ENCODE data around the gene TMEM272. TPM values are rescaled to one million over a fixed set of nuclear protein-coding genes. Genes with fewer than 3 reads are reported as not detected.
A peak's percentile ranks its signal among the peaks of the same experiment; 100 is the strongest.
"Not testable (repeated sequence)": the region's sequence is repeated elsewhere in the genome, so short reads cannot be mapped to it uniquely, and the experiment has no call there.

The TMEM272 gene
- total RNA-seq, 2 experiments from 2014 or later: 1.00 to 1.9 TPM

DNA sequence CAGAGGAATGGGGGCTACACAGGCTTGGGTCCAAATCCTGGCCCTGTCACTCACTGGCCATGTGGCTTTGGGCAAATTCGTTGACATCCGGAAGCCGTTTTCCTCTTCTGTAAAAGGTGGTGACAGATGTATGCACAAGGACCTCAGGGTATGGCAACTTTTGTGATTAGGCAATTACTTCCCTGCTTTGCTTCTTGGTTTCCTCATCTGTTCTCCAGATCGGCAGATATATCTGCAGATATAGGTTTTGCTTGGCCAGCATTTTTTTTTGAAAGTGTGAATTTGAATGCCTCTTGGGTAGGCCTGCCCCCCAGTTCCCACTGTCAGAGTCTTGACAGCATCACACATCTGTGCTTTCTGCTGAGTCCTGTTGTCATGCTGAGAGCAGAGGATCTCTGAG lies 17.7 kb downstream of the TMEM272 start:
- POLR2A ChIA-PET: no interaction called here
- Mint-ChIP-seq H3K4me1 (peaks cover 61% of the 10 kb centered on the region), H3K27ac (peak overlapping the region; percentile 88), H3K27me3 (no peaks in the 10 kb centered on the region), H3K9me3 (no peaks in the 10 kb centered on the region), H3K36me3 (no peaks in the 10 kb centered on the region), H3K4me3 (peak overlapping the region; percentile 16)
- ATAC-seq (ENCODE audit: low read depth) (no peak), DNase-seq (no peak)

DNA sequence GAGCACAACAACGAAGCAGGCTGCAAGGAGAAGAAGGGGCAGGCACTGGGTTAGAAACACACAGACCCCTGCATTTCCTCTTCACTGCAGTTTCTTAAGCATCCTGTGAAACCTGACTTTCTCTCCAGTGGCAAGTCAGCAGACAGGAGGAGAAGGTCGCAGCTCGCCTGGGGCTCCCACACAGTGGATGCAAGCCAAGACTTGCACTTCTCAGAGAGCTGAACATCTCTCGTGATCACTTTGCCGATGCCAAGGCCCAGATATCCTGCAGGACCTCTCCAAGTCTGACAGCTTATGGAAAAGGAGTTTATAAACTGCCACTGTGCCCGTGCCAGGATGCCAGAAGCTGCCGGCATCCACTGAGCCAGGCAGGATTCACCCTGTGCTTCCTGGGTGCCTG lies 18.4 kb downstream of the TMEM272 start:
- ATAC-seq (ENCODE audit: low read depth): peak; percentile 12
- H3K36me3 Mint-ChIP-seq: no peaks in the 10 kb centered on the region
- no peaks in the 10 kb centered on the region for H3K27me3 Mint-ChIP-seq
- peaks cover 62% of the 10 kb centered on the region for H3K4me1 Mint-ChIP-seq
- DNase-seq: no peak
- H3K4me3 Mint-ChIP-seq: peak overlapping the region; percentile 74
- POLR2A ChIA-PET: interaction anchor here (1.5 kb wide), 1 partner anchor 23 kb away, joined by 4 read pairs; no protein-coding TSS in a partner anchor
- H3K27ac Mint-ChIP-seq: peak overlapping the region; percentile 88
- H3K9me3 Mint-ChIP-seq: no peaks in the 10 kb centered on the region

DNA sequence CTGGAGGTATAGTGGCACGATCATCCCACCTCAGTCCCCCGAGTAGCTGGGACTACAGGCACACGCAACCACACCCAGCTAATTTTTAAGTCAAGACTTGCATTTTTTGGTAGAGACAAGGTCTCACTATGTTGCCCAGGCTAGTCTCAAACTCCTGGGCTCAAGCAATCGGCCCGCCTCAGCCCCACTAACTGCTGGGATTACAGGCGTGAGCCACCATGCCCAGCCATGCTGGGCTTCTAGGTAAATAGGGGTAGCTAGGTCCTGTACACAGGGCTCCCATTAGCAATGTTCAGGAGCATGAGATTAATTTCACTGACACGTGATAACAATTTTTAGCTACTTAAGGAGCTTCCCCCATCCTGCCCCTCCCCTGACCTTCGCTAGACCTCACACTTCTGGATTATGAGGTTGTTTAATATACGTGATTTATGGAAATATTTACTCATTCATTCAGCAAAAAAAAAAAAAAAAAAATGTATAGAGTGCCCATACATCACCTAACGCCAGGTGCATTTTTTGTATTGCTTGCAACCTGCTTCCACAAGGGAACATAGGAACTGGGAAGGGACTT lies 19.2 kb downstream of the TMEM272 start:
- no peaks in the 10 kb centered on the region for H3K9me3 Mint-ChIP-seq
- DNase-seq (no peak), ATAC-seq (ENCODE audit: low read depth) (no peak)
- H3K27ac Mint-ChIP-seq: peak overlapping the region; percentile 88
- no peaks in the 10 kb centered on the region for H3K36me3 Mint-ChIP-seq
- H3K4me1 Mint-ChIP-seq: peaks cover 69% of the 10 kb centered on the region
- POLR2A ChIA-PET: interaction anchor here (0.7 to 1.8 kb wide), 7 partner anchors 9 to 619 kb away, joined by 3 to 13 read pairs (median 4); partner anchors contain the start of gene INTS6
- H3K4me3 Mint-ChIP-seq: peak overlapping the region; percentile 74
- H3K27me3 Mint-ChIP-seq: no peaks in the 10 kb centered on the region

DNA sequence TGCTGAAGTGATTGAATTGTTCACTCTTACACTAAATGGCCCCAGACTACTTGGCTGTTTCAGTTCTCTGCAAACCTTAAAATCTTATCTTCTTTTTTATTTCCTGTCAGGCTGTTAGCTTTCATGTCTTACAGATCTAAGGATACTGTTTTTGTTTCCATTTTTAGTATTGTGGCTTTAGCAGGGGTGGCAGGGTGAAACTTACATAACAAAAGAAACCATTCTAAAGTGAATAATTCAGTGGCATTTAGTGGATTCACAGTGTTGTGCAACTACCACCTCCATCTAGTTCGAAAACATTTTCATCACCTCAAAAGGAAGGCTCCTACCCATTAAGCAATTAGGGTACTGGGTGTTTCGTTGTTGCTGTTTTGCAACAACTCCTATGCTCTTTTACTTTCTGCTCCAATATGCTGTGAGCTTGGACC lies 19.8 kb downstream of the TMEM272 start:
- Mint-ChIP-seq H3K36me3 (no peaks in the 10 kb centered on the region), H3K9me3 (no peaks in the 10 kb centered on the region), H3K4me1 (peaks cover 73% of the 10 kb centered on the region), H3K4me3 (peak overlapping the region; percentile 74), H3K27me3 (no peaks in the 10 kb centered on the region), H3K27ac (peak overlapping the region; percentile 88)
- peak; percentile 55 for ATAC-seq (ENCODE audit: low read depth)
- no peak for DNase-seq
- POLR2A ChIA-PET: interaction anchor here (0.6 to 1.8 kb wide), 7 partner anchors 9 to 542 kb away, joined by 3 to 13 read pairs (median 4); partner anchors contain the start of gene INTS6

DNA sequence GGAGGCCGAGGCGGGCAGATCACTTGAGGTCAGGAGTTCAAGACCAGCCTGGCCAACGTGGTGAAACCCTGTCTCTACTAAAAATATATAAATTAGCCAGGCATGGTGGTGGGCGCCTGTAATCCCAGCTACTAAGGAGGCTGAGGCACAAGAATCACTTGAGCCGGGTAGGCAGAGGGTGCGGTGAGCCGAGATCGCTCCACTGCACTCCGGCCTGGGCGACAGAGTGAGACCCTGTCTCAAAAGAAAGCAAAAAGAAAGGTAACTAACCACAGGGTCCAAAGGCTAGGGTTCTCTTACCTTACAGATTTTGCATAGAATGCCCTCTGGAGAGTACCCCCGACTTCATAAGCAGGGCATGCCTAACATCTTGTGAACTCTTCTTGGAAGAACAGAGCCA lies 20.3 kb downstream of the TMEM272 start:
- not testable (repeated sequence) for DNase-seq, H3K36me3 Mint-ChIP-seq, H3K27me3 Mint-ChIP-seq, H3K9me3 Mint-ChIP-seq
- H3K4me3 Mint-ChIP-seq: peak overlapping the region; percentile 74
- peak overlapping the region; percentile 88 for H3K27ac Mint-ChIP-seq
- H3K4me1 Mint-ChIP-seq: peaks cover 74% of the 10 kb centered on the region
- POLR2A ChIA-PET: interaction anchor here (0.6 to 1.8 kb wide), 5 partner anchors 9 to 541 kb away, joined by 3 to 13 read pairs (median 4); partner anchors contain the start of gene INTS6
- ATAC-seq (ENCODE audit: low read depth): peak; percentile 4

DNA sequence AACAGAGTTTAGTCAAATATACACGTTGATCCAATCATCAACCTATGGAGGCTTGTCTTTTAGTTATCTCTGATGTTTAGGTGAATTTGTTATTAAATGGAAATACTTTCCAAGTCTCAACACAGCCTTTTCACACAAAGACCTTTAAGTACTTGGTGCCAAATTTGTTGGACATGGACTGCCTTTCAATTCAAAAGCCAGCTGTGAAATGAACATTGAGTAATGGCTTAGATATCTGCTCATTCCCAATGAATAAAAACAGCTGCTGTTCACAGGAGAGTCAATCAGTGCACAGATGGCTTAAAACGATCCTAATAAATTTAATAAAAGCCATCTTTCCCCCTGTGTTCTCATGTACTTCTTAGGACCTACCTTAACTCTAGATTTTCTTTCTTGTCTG lies 21.1 kb downstream of the TMEM272 start:
- peak overlapping the region; percentile 88 for H3K27ac Mint-ChIP-seq

DNA sequence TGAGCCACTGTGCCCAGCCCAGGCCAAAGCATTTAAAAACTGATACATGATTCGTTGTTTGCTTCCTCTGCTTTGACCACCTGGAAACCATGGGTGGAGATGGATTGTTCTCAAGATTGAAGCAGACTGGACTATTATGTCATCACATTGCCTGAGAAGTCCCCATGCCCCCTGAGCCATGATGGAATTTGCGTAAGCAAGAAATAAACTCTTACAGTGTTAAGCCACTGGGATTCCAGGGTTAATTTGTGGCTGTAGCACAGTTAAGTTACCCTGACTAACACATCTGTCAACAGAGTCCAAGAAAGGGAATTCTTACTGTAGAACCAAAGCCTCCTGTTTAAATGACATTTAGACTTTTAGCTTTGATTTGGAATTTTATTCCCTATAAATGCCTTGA lies 21.6 kb downstream of the TMEM272 start:
- no peak for ATAC-seq (ENCODE audit: low read depth)
- Mint-ChIP-seq H3K4me3 (peak overlapping the region; percentile 74), H3K9me3 (no peaks in the 10 kb centered on the region), H3K27me3 (no peaks in the 10 kb centered on the region), H3K4me1 (peaks cover 82% of the 10 kb centered on the region), H3K36me3 (no peaks in the 10 kb centered on the region), H3K27ac (peak overlapping the region; percentile 88)
- POLR2A ChIA-PET: interaction anchor here (1.2 to 4.4 kb wide), 2 partner anchors 9 to 370 kb away, joined by 4 to 20 read pairs; partner anchors contain the start of gene INTS6
- DNase-seq: no peak

More for the DNA sequence above, 21.1 kb downstream of the TMEM272 start:
- H3K4me3 Mint-ChIP-seq: peak overlapping the region; percentile 74
- no peak for DNase-seq
- H3K4me1 Mint-ChIP-seq: peaks cover 81% of the 10 kb centered on the region
- no peaks in the 10 kb centered on the region for H3K9me3 Mint-ChIP-seq
- H3K27me3 Mint-ChIP-seq: no peaks in the 10 kb centered on the region
- H3K36me3 Mint-ChIP-seq: no peaks in the 10 kb centered on the region
- POLR2A ChIA-PET: interaction anchor here (1.2 to 4.4 kb wide), 2 partner anchors 9 to 371 kb away, joined by 4 to 20 read pairs; partner anchors contain the start of gene INTS6
- ATAC-seq (ENCODE audit: low read depth): no peak

DNA sequence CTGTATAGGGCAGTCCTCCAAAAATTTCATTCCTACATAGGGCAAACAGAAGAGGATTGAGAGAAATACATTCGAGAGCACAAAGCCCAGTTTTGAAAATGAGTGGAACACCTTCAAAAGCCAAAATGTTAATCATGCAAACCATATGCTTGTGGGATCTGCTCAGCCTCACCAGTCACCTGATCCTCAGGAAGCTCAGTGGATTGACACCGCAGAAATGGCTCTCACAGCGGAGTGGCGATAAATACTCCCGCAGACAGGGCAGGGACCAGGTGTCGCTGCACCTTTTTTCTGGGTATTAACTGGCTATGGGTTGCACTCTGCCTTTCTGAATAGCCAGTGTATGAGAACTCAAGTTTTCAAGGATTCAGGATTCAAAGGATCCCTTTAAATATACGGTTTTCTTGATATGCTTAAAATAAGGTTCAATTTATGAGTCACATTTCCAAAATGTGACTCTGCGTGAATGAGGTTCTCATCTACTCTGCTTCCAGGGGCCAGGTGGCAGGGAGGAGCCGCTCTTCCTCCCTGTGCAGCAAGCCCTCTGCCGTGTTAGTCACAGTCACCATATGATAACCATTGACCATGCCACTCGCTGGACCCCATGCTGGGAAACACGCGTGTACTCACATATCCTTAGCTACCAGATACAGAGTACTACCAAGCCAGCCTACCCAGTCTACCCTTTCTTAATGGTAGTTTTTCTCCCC lies 22.7 kb downstream of the TMEM272 start:
- peak overlapping the region; percentile 88 for H3K27ac Mint-ChIP-seq
- ATAC-seq (ENCODE audit: low read depth) (peak; percentile 8), DNase-seq (no peak)
- no peaks in the 10 kb centered on the region for H3K36me3 Mint-ChIP-seq
- peaks cover 77% of the 10 kb centered on the region for H3K4me1 Mint-ChIP-seq
- H3K27me3 Mint-ChIP-seq: no peaks in the 10 kb centered on the region
- POLR2A ChIA-PET: interaction anchor here (0.8 to 4.4 kb wide), 3 partner anchors 10 to 370 kb away, joined by 4 to 20 read pairs (median 16); partner anchors contain the start of gene INTS6
- no peaks in the 10 kb centered on the region for H3K9me3 Mint-ChIP-seq
- peak overlapping the region; percentile 74 for H3K4me3 Mint-ChIP-seq

DNA sequence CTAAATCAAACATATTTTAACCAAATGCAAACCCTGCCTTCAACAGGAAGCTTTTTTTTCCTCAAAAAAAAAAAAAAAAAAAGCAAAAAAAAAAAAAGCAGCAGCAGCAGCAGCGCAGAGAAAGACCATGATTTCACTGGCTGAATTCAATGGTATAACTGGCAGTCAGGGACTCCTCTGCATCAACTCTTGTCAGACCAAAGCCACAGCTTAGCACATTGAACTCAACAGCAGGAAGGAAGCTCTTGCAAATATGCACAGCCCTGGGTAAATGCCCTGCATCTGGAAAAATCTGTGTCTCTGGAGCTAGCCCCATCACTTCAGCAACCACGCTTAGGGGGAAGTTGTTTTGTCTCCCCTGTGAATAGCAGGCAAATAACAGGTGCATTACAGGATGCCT lies 23.4 kb downstream of the TMEM272 start:
- H3K36me3 Mint-ChIP-seq: no peaks in the 10 kb centered on the region
- H3K27me3 Mint-ChIP-seq: no peaks in the 10 kb centered on the region
- ATAC-seq (ENCODE audit: low read depth) (peak; percentile 55), DNase-seq (peak; percentile 41)
- POLR2A ChIA-PET: interaction anchor here (0.6 to 4.4 kb wide), 4 partner anchors 11 to 369 kb away, joined by 3 to 20 read pairs (median 10); partner anchors contain the start of gene INTS6
- H3K4me1 Mint-ChIP-seq: peaks cover 72% of the 10 kb centered on the region
- peak overlapping the region; percentile 88 for H3K27ac Mint-ChIP-seq
- peak overlapping the region; percentile 74 for H3K4me3 Mint-ChIP-seq
- H3K9me3 Mint-ChIP-seq: no peaks in the 10 kb centered on the region

DNA sequence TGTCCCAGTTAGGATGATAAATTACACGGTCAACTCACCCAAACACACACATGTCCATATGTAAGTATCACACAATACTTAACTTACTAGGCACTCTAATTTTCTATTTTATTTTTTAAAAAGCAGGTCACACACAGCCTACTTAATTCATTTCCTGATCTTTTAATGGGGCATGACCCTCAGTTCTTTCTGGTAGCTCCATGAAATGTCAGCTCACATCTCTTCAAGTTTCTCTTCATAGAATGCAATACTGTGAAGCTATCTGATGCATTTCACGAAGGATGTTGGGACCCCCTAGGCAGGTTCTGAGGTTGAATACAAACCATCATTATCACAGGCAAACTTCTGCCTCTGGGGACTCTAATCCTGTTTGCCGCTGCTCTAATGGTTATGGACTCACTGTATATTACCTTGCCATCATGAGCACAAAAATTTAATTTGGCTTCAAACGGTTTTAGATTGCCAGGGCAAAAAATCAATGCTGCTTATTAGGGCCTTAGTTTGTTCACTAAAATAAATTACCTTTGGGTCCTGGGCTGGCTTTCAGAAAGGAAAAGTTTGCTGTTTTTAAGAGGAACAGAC lies 24.9 kb downstream of the TMEM272 start:
- POLR2A ChIA-PET: interaction anchor here (0.6 to 4.4 kb wide), 3 partner anchors 12 to 17 kb away, joined by 3 to 20 read pairs (median 3); no protein-coding TSS in a partner anchor
- no peaks in the 10 kb centered on the region for H3K9me3 Mint-ChIP-seq
- H3K36me3 Mint-ChIP-seq: no peaks in the 10 kb centered on the region
- no peaks in the 10 kb centered on the region for H3K27me3 Mint-ChIP-seq
- H3K27ac Mint-ChIP-seq: peak overlapping the region; percentile 88
- H3K4me3 Mint-ChIP-seq: peak overlapping the region; percentile 74
- DNase-seq: no peak
- no peak for ATAC-seq (ENCODE audit: low read depth)
- peaks cover 70% of the 10 kb centered on the region for H3K4me1 Mint-ChIP-seq

DNA sequence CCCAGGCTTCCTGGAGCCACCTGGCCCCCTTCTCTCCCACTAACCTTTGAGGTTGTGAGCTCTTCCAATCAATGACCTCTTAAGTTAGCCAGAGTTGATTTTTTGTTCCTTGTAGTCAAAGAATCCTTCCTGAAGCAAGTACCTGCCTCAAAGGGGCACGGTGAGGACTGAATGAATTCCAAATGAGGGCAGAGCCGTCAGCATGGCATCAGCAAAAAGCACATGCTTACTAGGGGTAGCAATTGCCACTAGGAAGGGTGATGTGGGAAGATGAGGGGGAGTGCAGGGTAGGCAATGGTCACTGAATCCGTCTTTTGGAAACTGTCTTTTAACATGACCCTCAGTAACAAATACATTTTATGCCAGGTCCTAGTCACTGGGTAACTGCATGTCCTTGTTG lies 25.4 kb downstream of the TMEM272 start:
- no peaks in the 10 kb centered on the region for H3K27me3 Mint-ChIP-seq
- H3K9me3 Mint-ChIP-seq: no peaks in the 10 kb centered on the region
- DNase-seq: no peak
- POLR2A ChIA-PET: interaction anchor here (1.1 kb wide), 1 partner anchor 16 kb away, joined by 3 read pairs; no protein-coding TSS in a partner anchor
- peak overlapping the region; percentile 88 for H3K27ac Mint-ChIP-seq
- no peaks in the 10 kb centered on the region for H3K36me3 Mint-ChIP-seq
- no peak for ATAC-seq (ENCODE audit: low read depth)
- peaks cover 73% of the 10 kb centered on the region for H3K4me1 Mint-ChIP-seq
- peak overlapping the region; percentile 74 for H3K4me3 Mint-ChIP-seq

DNA sequence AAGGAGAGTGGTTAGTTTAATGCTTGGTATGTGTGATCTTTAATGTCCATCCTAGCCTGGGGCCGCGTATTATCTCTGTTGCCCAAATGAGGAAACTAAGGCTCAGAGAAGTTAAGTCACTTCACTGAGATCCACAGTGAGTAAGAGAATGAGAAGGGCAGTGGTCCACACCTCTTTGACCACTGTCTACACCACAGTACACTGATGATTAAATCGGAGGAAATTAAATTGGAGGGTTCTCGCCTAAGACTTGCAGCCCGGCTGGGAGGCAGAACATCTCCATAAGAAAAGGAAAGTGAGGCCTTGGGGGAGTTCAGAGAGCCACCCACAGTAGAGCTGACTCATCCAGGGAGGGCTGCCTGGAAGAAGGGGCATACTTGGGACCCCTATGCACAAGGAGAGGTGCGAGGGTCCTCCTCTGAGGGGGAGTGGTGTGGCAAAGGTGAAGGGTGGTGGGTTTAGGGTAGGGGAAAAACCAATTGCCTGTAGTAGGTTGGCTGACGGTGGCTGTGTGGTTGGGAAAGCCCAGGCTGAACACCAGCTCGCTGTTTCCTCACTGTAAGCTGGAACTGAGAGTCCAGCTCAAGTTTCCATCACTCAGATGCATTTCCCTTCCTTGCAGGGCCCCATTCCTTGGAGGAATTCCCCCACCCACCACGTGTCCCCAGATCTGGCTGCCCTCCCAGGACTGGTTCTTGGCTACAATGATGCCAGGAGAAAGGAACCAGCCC lies 26.0 kb downstream of the TMEM272 start:
- Mint-ChIP-seq H3K36me3 (no peaks in the 10 kb centered on the region), H3K9me3 (no peaks in the 10 kb centered on the region), H3K4me1 (peaks cover 69% of the 10 kb centered on the region), H3K27ac (peak overlapping the region; percentile 88), H3K4me3 (peak overlapping the region; percentile 74), H3K27me3 (no peaks in the 10 kb centered on the region)
- POLR2A ChIA-PET: interaction anchor here (1.1 kb wide), 1 partner anchor 16 kb away, joined by 3 read pairs; no protein-coding TSS in a partner anchor
- ATAC-seq (ENCODE audit: low read depth) (no peak), DNase-seq (peak; percentile 43)
